Measurements from ENCODE around the gene CWC15.
A peak's percentile ranks its signal among the peaks of the same experiment; 100 is the strongest.

The CWC15 gene

GRCh38 chr11:94925422-94926270, 47.7 kb downstream of the CWC15 start:
- no peaks in the 10 kb centered on the region for H3K27me3 ChIP-seq (ENCODE audit: insufficient read depth, low read length, poor library complexity, severe bottlenecking)
- H3K9ac ChIP-seq (ENCODE audit: low read depth, low read length, poor library complexity, severe bottlenecking) = no peak overlapping the region
- peaks cover 9% of the 10 kb centered on the region; the same call in 1 of the 2 replicates for H3F3A ChIP-seq (ENCODE audit: low read depth)
- H3K9me2 ChIP-seq (replicated peaks; ENCODE audit: low read depth, low read length) = no peaks in the 10 kb centered on the region
- TF ChIP-seq CTCF (conservative IDR thresholded peaks at IDR 0.05; ENCODE audit: low read length) = no peak
- TF ChIP-seq EZH2phosphoT487 (IDR thresholded peaks at IDR 0.05; ENCODE audit: borderline replicate concordance) = no peak
- peak overlapping the region; percentile 2 for H3K4me2 ChIP-seq (ENCODE audit: low read depth, low read length, poor library complexity, severe bottlenecking)
- H3K79me2 ChIP-seq (ENCODE audit: insufficient read depth, low read length) = no peaks in the 10 kb centered on the region
- H3K4me1 ChIP-seq (ENCODE audit: insufficient read depth, low read length, poor library complexity, severe bottlenecking) = peaks cover 56% of the 10 kb centered on the region
- H4K20me1 ChIP-seq (ENCODE audit: insufficient read depth, low read length, poor library complexity, severe bottlenecking) = no peaks in the 10 kb centered on the region
- no peak overlapping the region; the same call in 1 of the 2 replicates for H2AFZ ChIP-seq (ENCODE audit: low read length)
- no peaks in the 10 kb centered on the region for H3K9me3 ChIP-seq (ENCODE audit: insufficient read depth, low read depth, low read length)
- no peaks in the 10 kb centered on the region for H3K36me3 ChIP-seq (ENCODE audit: insufficient read depth, low read length)
- H3K4me3 ChIP-seq (ENCODE audit: low read length, poor library complexity, severe bottlenecking) = no peak overlapping the region

GRCh38 chr11:94924612-94925011, 48.7 kb downstream of the CWC15 start:
- Histone ChIP-seq H3K9ac (ENCODE audit: low read depth, low read length, poor library complexity, severe bottlenecking) (no peak overlapping the region), H2AFZ (ENCODE audit: low read length) (peak overlapping the region; percentile 44; the same call in 1 of the 2 replicates), H3K9me3 (ENCODE audit: insufficient read depth, low read depth, low read length) (no peaks in the 10 kb centered on the region), H4K20me1 (ENCODE audit: insufficient read depth, low read length, poor library complexity, severe bottlenecking) (no peaks in the 10 kb centered on the region), H3K4me1 (ENCODE audit: insufficient read depth, low read length, poor library complexity, severe bottlenecking) (peaks cover 56% of the 10 kb centered on the region), H3K36me3 (ENCODE audit: insufficient read depth, low read length) (no peaks in the 10 kb centered on the region), H3K4me2 (ENCODE audit: low read depth, low read length, poor library complexity, severe bottlenecking) (peak overlapping the region; percentile 43), H3K27me3 (ENCODE audit: insufficient read depth, low read length, poor library complexity, severe bottlenecking) (no peaks in the 10 kb centered on the region), H3K79me2 (ENCODE audit: insufficient read depth, low read length) (no peaks in the 10 kb centered on the region), H3K4me3 (ENCODE audit: low read length, poor library complexity, severe bottlenecking) (peak overlapping the region; percentile 27), H3F3A (ENCODE audit: low read depth) (peaks cover 9% of the 10 kb centered on the region; the same call in 1 of the 2 replicates), H3K9me2 (replicated peaks; ENCODE audit: low read depth, low read length) (no peaks in the 10 kb centered on the region)
- TF ChIP-seq EZH2phosphoT487 (IDR thresholded peaks at IDR 0.05; ENCODE audit: borderline replicate concordance) = no peak
- no peak for TF ChIP-seq CTCF (conservative IDR thresholded peaks at IDR 0.05; ENCODE audit: low read length)

DNA sequence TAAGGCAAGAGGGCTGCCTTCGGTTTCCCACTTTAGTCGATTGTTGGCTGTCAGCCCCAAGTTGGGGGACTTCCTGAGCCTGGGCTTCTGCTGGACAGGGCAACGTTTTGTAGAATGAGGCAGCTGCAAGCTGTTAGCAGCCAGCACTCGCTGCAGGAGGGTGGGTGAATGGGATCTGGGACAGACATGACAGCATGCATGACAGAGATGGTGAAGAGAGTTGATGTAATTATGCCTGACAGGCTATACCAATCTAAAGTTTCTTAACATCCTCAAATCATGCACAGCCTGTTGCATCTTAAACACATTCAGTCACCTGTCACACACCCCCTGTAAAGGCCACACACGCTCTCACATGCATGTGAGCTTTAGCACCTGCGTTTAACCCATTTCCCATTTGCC, 49.2 kb downstream of the CWC15 start:
- H3K4me2 ChIP-seq (ENCODE audit: low read depth, low read length, poor library complexity, severe bottlenecking) = peak overlapping the region; percentile 43
- no peaks in the 10 kb centered on the region for H3K27me3 ChIP-seq (ENCODE audit: insufficient read depth, low read length, poor library complexity, severe bottlenecking)
- peak overlapping the region; percentile 27 for H3K4me3 ChIP-seq (ENCODE audit: low read length, poor library complexity, severe bottlenecking)
- H3K9me2 ChIP-seq (replicated peaks; ENCODE audit: low read depth, low read length) = no peaks in the 10 kb centered on the region
- no peaks in the 10 kb centered on the region for H3K79me2 ChIP-seq (ENCODE audit: insufficient read depth, low read length)
- H3K9ac ChIP-seq (ENCODE audit: low read depth, low read length, poor library complexity, severe bottlenecking) = no peak overlapping the region
- peak overlapping the region; percentile 44 for H2AFZ ChIP-seq (ENCODE audit: low read length)
- peaks cover 53% of the 10 kb centered on the region for H3K4me1 ChIP-seq (ENCODE audit: insufficient read depth, low read length, poor library complexity, severe bottlenecking)
- H3K9me3 ChIP-seq (ENCODE audit: insufficient read depth, low read depth, low read length) = no peaks in the 10 kb centered on the region
- H4K20me1 ChIP-seq (ENCODE audit: insufficient read depth, low read length, poor library complexity, severe bottlenecking) = no peaks in the 10 kb centered on the region
- H3F3A ChIP-seq (ENCODE audit: low read depth) = peaks cover 9% of the 10 kb centered on the region; the same call in 1 of the 2 replicates
- TF ChIP-seq CTCF (conservative IDR thresholded peaks at IDR 0.05; ENCODE audit: low read length) (no peak), EZH2phosphoT487 (IDR thresholded peaks at IDR 0.05; ENCODE audit: borderline replicate concordance) (no peak)
- H3K36me3 ChIP-seq (ENCODE audit: insufficient read depth, low read length) = no peaks in the 10 kb centered on the region
